Activated T-cell treated with anti-CD3 and anti-CD28 coated beads, Interleukin-2, amount 50 U/mL, for 24 hours (primary cell): ENCODE measurements around the gene PARVA.

ENCODE experiments used
- DNase-seq: peaks from one replicate; pipeline ENCODE4 v3.0.0-alpha.2; 2020
- H3K27ac Mint-ChIP-seq: 2 replicates; pipeline ENCODE4 v1.8.0; 2020; ENCODE audit warnings: mild to moderate bottlenecking, mixed read lengths
- H3K27me3 Mint-ChIP-seq: 2 replicates; pipeline ENCODE4 v1.8.0; 2020; ENCODE audit warnings: mixed read lengths
- H3K36me3 Mint-ChIP-seq: 2 replicates; pipeline ENCODE4 v1.8.0; 2020; ENCODE audit warnings: low read depth, mixed read lengths
- H3K4me1 Mint-ChIP-seq: 2 replicates; pipeline ENCODE4 v1.8.0; 2020; ENCODE audit warnings: low read depth, mixed read lengths
- H3K4me3 Mint-ChIP-seq: 2 replicates; pipeline ENCODE4 v1.8.0; 2020; ENCODE audit warnings: mild to moderate bottlenecking, moderate library complexity, mixed read lengths
- H3K9me3 Mint-ChIP-seq: 2 replicates; pipeline ENCODE4 v1.8.0; 2020; ENCODE audit warnings: mixed read lengths

Gene PARVA

GRCh38 chr11:12534549-12534948 lies 157.2 kb downstream of the PARVA start:
- Mint-ChIP-seq H3K27ac (no peak overlapping the region), H3K4me3 (no peak overlapping the region), H3K4me1 (no peaks in the 10 kb centered on the region), H3K9me3 (no peaks in the 10 kb centered on the region), H3K36me3 (no peaks in the 10 kb centered on the region), H3K27me3 (peaks cover 8% of the 10 kb centered on the region)
- no peak for DNase-seq

- no peaks in the 10 kb centered on the region for H3K36me3 Mint-ChIP-seq
- H3K4me1 Mint-ChIP-seq, result no peaks in the 10 kb centered on the region
- no peaks in the 10 kb centered on the region for H3K9me3 Mint-ChIP-seq
- no peak for DNase-seq
- H3K4me3 Mint-ChIP-seq, result no peak overlapping the region
- H3K27me3 Mint-ChIP-seq, result peaks cover 8% of the 10 kb centered on the region
- H3K27ac Mint-ChIP-seq, result no peak overlapping the region
Measured at GRCh38 chr11:12535321-12535720, 157.9 kb downstream of the PARVA start.

- no peak overlapping the region for H3K27ac Mint-ChIP-seq
- no peaks in the 10 kb centered on the region for H3K9me3 Mint-ChIP-seq
- H3K27me3 Mint-ChIP-seq, result peaks cover 8% of the 10 kb centered on the region
- H3K4me1 Mint-ChIP-seq, result no peaks in the 10 kb centered on the region
- H3K36me3 Mint-ChIP-seq, result no peaks in the 10 kb centered on the region
- no peak for DNase-seq
- no peak overlapping the region for H3K4me3 Mint-ChIP-seq
Measured at GRCh38 chr11:12536566-12536965, 159.2 kb downstream of the PARVA start.

GRCh38 chr11:12537778-12538401 lies 160.5 kb downstream of the PARVA start:
- peaks cover 11% of the 10 kb centered on the region for H3K27me3 Mint-ChIP-seq
- no peak overlapping the region for H3K27ac Mint-ChIP-seq
- H3K9me3 Mint-ChIP-seq, result no peaks in the 10 kb centered on the region
- H3K36me3 Mint-ChIP-seq, result no peaks in the 10 kb centered on the region
- no peak for DNase-seq
- no peaks in the 10 kb centered on the region for H3K4me1 Mint-ChIP-seq
- no peak overlapping the region for H3K4me3 Mint-ChIP-seq

- no peak overlapping the region for H3K27ac Mint-ChIP-seq
- no peaks in the 10 kb centered on the region for H3K9me3 Mint-ChIP-seq
- H3K36me3 Mint-ChIP-seq, result no peaks in the 10 kb centered on the region
- DNase-seq, result no peak
- peaks cover 20% of the 10 kb centered on the region for H3K27me3 Mint-ChIP-seq
- no peak overlapping the region for H3K4me3 Mint-ChIP-seq
- H3K4me1 Mint-ChIP-seq, result no peaks in the 10 kb centered on the region
Measured at GRCh38 chr11:12538889-12539421, 161.6 kb downstream of the PARVA start.

- DNase-seq, result no peak
- Mint-ChIP-seq H3K36me3 (no peaks in the 10 kb centered on the region), H3K4me1 (no peaks in the 10 kb centered on the region), H3K27ac (no peak overlapping the region), H3K9me3 (no peaks in the 10 kb centered on the region), H3K27me3 (peaks cover 22% of the 10 kb centered on the region), H3K4me3 (no peak overlapping the region)
Measured at GRCh38 chr11:12539572-12539971, 162.2 kb downstream of the PARVA start.

GRCh38 chr11:12540075-12540680 lies 162.8 kb downstream of the PARVA start:
- Mint-ChIP-seq H3K9me3 (no peaks in the 10 kb centered on the region), H3K4me3 (no peak overlapping the region), H3K4me1 (no peaks in the 10 kb centered on the region), H3K36me3 (no peaks in the 10 kb centered on the region), H3K27ac (no peak overlapping the region), H3K27me3 (peaks cover 22% of the 10 kb centered on the region)
- DNase-seq, result no peak

- no peaks in the 10 kb centered on the region for H3K4me1 Mint-ChIP-seq
- H3K36me3 Mint-ChIP-seq, result no peaks in the 10 kb centered on the region
- H3K9me3 Mint-ChIP-seq, result no peaks in the 10 kb centered on the region
Measured at GRCh38 chr11:12540913-12541582, 163.7 kb downstream of the PARVA start.

GRCh38 chr11:12541583-12542151 lies 164.3 kb downstream of the PARVA start:
- H3K27me3 Mint-ChIP-seq, result peaks cover 17% of the 10 kb centered on the region
- DNase-seq, result no peak
- no peaks in the 10 kb centered on the region for H3K36me3 Mint-ChIP-seq
- no peak overlapping the region for H3K4me3 Mint-ChIP-seq
- H3K27ac Mint-ChIP-seq, result no peak overlapping the region
- no peaks in the 10 kb centered on the region for H3K4me1 Mint-ChIP-seq
- no peaks in the 10 kb centered on the region for H3K9me3 Mint-ChIP-seq

More at GRCh38 chr11:12540913-12541582, 163.7 kb downstream of the PARVA start:
- Mint-ChIP-seq H3K27ac (no peak overlapping the region), H3K27me3 (peaks cover 19% of the 10 kb centered on the region), H3K4me3 (no peak overlapping the region)
- no peak for DNase-seq

GRCh38 chr11:12542186-12542935 lies 165.0 kb downstream of the PARVA start:
- no peaks in the 10 kb centered on the region for H3K9me3 Mint-ChIP-seq
- no peak overlapping the region for H3K27ac Mint-ChIP-seq
- DNase-seq, result no peak
- H3K36me3 Mint-ChIP-seq, result no peaks in the 10 kb centered on the region
- H3K4me1 Mint-ChIP-seq, result no peaks in the 10 kb centered on the region
- H3K27me3 Mint-ChIP-seq, result peaks cover 14% of the 10 kb centered on the region
- no peak overlapping the region for H3K4me3 Mint-ChIP-seq

- Mint-ChIP-seq H3K9me3 (no peaks in the 10 kb centered on the region), H3K27ac (no peak overlapping the region), H3K27me3 (peaks cover 14% of the 10 kb centered on the region), H3K4me1 (no peaks in the 10 kb centered on the region), H3K36me3 (no peaks in the 10 kb centered on the region), H3K4me3 (no peak overlapping the region)
- DNase-seq, result no peak
Measured at GRCh38 chr11:12543596-12544415, 166.4 kb downstream of the PARVA start.

GRCh38 chr11:12544986-12545775 lies 167.8 kb downstream of the PARVA start:
- no peaks in the 10 kb centered on the region for H3K36me3 Mint-ChIP-seq
- H3K4me3 Mint-ChIP-seq, result no peak overlapping the region
- H3K27me3 Mint-ChIP-seq, result peaks cover 14% of the 10 kb centered on the region
- H3K4me1 Mint-ChIP-seq, result no peaks in the 10 kb centered on the region
- DNase-seq, result no peak
- no peaks in the 10 kb centered on the region for H3K9me3 Mint-ChIP-seq
- no peak overlapping the region for H3K27ac Mint-ChIP-seq

- Mint-ChIP-seq H3K4me1 (no peaks in the 10 kb centered on the region), H3K27me3 (peaks cover 14% of the 10 kb centered on the region), H3K4me3 (no peak overlapping the region), H3K36me3 (no peaks in the 10 kb centered on the region), H3K27ac (no peak overlapping the region), H3K9me3 (no peaks in the 10 kb centered on the region)
- DNase-seq, result no peak
Measured at GRCh38 chr11:12546122-12546521, 168.8 kb downstream of the PARVA start.
